GM18907 (cell line): ENCODE measurements around the gene AMBP.
A peak's percentile ranks its signal among the peaks of the same experiment; 100 is the strongest.

Experiments used
- ATAC-seq: cut with Tn5 transposase; IDR thresholded peaks from one replicate; pipeline ENCODE4 v1.9.1; 2021; ENCODE audit warnings: mild to moderate bottlenecking, moderate library complexity; ENCODE audit not compliant: unreplicated experiment

The AMBP gene

GRCh38 chr9:114112778-114113584 lies 34.9 kb upstream of the AMBP start:
- ATAC-seq = no peak

- no peak for ATAC-seq
Observed at GRCh38 chr9:114112325-114112724, 34.2 kb upstream of the AMBP start.

DNA sequence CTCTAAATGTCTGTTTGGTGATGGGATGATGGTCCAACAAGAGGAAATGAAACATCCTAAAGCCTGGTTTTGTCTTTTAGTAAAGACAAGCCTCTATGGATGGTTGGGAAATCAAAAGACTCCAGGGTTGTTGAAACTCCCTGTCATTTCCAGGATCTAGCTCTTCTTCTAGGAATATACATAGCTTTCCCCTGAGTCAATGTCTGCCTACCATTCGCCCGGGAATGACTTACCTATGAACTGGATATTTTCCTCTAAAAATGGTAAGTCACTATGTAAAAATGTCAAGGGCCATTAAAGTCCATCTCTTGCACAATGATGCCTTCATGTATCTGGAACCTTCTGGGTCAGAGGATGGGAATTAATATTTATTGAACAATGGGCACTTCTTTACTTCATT lies 32.1 kb upstream of the AMBP start:
- no peak for ATAC-seq

- no peak for ATAC-seq
Observed at GRCh38 chr9:114109124-114109523, 31.0 kb upstream of the AMBP start.

- ATAC-seq = peak; percentile 61
Observed at GRCh38 chr9:114108016-114108833, 30.1 kb upstream of the AMBP start.

- ATAC-seq = no peak
Observed at GRCh38 chr9:114107286-114108001, 29.3 kb upstream of the AMBP start.

- ATAC-seq = no peak
Observed at GRCh38 chr9:114105236-114105635, 27.1 kb upstream of the AMBP start.

DNA sequence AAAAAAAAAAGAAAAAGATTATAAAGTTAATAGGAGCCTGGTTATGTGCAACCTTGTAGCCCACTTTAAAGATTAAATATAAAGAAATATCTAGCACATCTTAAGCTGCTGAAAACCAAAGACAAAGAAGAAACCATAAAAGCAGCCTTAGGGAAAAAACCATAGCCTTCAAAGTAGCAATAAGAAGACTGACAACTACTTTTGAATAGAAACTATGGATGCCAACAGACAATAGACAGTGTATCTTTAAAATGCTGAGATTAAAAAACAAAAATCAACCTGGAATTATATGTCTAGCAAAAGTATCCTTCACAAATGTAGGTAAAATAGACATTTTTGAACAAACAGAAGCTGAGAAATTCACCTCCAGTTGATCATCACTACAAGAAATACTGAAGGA lies 24.4 kb upstream of the AMBP start:
- no peak for ATAC-seq

- no peak for ATAC-seq
Observed at GRCh38 chr9:114100536-114100935, 22.4 kb upstream of the AMBP start.

GRCh38 chr9:114099669-114100270 lies 21.7 kb upstream of the AMBP start:
- ATAC-seq = no peak

GRCh38 chr9:114098936-114099668 lies 21.0 kb upstream of the AMBP start, which contains the start of gene KIF12:
Gene KIF12, minus strand, starts transcription at chr9:114099292. Its CDS starts 16 bp downstream, at chr9:114099276.
- no peak for ATAC-seq

DNA sequence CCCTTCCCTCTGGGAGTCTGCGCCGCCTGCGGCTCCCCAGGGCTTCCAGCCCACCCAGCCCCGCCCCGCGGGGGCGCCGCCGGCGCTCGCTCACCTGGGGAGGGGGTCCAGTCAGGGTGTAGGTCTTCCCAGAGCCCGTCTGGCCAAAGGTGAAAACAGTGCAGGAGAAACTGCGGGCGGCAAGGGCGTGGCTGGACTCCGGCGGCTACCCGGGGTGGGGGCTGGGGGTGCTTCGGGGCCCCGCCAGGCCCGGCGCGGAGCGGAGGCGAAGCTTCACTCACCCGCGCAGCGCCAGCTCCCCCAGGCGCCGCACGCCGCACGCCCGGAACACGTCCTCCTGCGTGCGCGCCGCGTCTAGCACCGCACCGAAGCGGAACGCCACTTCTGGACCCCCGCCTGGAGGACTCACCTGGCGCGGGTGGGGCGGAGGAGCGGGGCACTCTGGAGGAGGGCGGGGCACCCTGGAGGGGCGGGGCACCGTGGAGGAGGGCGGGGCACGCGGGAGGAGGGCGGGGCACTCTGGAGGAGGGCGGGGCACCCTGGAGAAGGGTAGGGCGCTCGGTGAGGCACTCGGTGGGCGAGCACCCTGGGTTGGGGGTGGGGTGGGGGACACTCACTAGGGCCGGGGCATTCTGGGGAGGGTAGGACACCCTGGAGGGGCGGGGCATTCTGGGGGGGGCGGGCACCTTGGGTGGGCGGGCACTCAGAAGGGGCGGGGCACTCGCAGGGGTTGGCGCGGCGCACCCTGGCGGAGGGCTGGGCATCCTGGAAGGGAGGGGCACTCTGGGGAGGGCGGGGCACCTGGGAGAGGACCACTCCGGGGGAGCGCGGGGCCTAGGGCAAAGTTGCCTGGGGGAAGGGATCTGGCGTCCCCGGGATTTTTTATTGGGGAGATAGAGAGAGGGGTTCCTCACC lies 20.2 kb upstream of the AMBP start:
- ATAC-seq = no peak

- no peak for ATAC-seq
Observed at GRCh38 chr9:114097613-114098020, 19.5 kb upstream of the AMBP start.

GRCh38 chr9:114096866-114097612 lies 18.9 kb upstream of the AMBP start:
- ATAC-seq = no peak

DNA sequence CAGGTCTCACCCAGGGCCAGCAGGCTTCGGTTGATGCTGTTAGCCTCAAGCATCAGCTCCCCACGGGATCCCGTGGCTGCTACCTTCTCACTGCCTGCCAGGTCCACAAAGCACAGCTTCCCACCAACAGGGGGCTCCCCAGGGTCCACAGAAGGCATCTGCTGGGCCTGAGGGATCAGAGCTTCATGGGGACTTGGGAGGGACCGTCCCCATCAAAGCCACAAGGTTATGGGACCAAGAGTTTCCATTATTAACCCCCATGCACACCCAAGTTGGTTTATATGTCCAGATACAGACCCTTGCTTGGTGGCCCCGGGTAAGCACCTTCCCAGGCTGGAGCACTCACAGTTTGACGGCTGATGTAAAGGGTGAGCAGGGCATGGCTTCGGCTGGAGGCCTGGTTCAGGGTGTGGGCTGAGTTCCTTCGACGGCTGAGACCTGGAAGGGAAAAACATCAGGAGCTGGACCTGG lies 18.0 kb upstream of the AMBP start:
- ATAC-seq = no peak

DNA sequence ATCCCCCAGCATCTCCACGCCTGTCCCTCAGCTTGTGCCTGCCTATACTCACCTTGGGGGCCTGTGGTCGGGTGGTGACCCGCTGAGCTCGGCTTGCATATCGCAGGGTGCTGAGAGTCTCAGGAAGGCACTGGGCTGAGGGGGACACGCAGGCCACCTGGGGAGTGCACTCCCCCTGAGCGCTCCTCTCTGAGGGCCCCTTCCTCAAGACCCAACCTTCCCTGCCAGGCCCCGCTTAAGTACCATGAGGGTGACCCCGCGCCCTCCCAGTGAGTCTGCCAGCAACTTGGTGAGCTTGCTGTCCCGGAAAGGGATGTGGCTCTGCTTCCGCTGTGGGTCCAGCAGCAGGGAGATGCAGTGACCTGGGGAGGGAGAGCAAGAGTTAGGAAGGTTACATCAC lies 16.9 kb upstream of the AMBP start:
- no peak for ATAC-seq

GRCh38 chr9:114093761-114094505 lies 15.8 kb upstream of the AMBP start:
- ATAC-seq = no peak

DNA sequence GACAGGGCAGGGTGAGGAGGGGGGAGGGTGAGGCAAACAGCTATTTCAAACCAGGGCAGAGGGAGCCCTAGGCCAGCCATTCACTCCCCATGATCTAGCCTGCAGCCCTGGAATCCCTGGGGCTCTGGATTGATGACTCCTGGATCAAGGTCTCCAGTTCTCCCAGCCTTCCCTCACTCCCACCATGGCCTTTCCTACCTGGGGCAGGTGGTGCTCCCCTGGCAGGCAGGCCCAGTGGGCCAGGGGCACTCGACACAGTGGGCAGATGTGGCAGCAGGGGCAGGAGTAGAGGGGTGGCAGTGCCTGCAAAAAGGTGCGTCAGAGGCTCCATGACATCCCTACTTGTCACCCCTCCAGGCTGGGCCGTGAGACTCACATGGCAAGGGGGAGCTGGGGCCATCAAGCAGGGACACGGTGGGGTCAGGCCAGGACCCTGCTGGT lies 15.0 kb upstream of the AMBP start:
- ATAC-seq = no peak
